Breast epithelium (tissue), 4 donors: Measurements from ENCODE around the gene CETN2. TPM values are rescaled to one million over a fixed set of nuclear protein-coding genes. Genes with fewer than 3 reads are reported as not detected.
A peak's percentile ranks its signal among the peaks of the same experiment; 100 is the strongest.

Experiments
- DNase-seq, 2 donors: peaks; one replicate each; pipeline ENCODE4 v3.0.0-alpha.2; 2019; ENCODE audit warnings: low spot score in 2 of 2
- H3K27ac ChIP-seq, 2 donors: fragments of 200-600 bp; sonication (generic) in 1 of 2; one replicate each; pipeline ENCODE4 v1.5.1; 2016 to 2019; ENCODE audit warnings: mild to moderate bottlenecking in 1 of 2
- H3K27me3 ChIP-seq, 2 donors: fragments of 200-600 bp; sonication (generic) in 1 of 2; one replicate each; pipeline versions ENCODE4 v1.5.1 to v1.6.0; 2017 to 2019; ENCODE audit warnings: control low read depth in 1 of 2, mild to moderate bottlenecking in 1 of 2
- H3K36me3 ChIP-seq: fragments of 200-600 bp; one replicate; pipeline ENCODE4 v1.5.1; 2019
- H3K4me1 ChIP-seq, 2 donors: fragments of 200-600 bp; sonication (generic); one replicate each; pipeline ENCODE4 v1.5.1; 2016 to 2019; ENCODE audit warnings: control low read depth in 1 of 2
- H3K4me3 ChIP-seq, 3 donors: fragments of 200-600 bp; sonication (generic); 1 replicate in 2 of 3; 2 replicates in 1 of 3; pipeline ENCODE4 v1.5.1; 2016 to 2019; ENCODE audit warnings: mild to moderate bottlenecking in 3 of 3, moderate library complexity in 2 of 3
- H3K9me3 ChIP-seq, 2 donors: fragments of 200-600 bp; sonication (generic) in 1 of 2; one replicate each; pipeline ENCODE4 v1.5.1; 2016 to 2019; ENCODE audit warnings: control low read depth in 1 of 2
- CTCF ChIP-seq, 3 donors: fragments of 450-650 bp; IDR thresholded peaks; one replicate each; pipeline ENCODE4 v1.5.1; 2016 to 2017; ENCODE audit warnings: antibody characterized with exemption in 3 of 3, mild to moderate bottlenecking in 3 of 3, moderate library complexity in 3 of 3
- POLR2A ChIP-seq: fragments of 450-650 bp; IDR thresholded peaks from one replicate; pipeline ENCODE4 v1.6.1; 2016; ENCODE audit warnings: antibody characterized with exemption, mild to moderate bottlenecking, moderate library complexity
- POLR2AphosphoS5 ChIP-seq, 3 donors: sonication (generic); formaldehyde crosslinking; IDR thresholded peaks; one replicate each; pipeline ENCODE4 v1.6.1; 2017; ENCODE audit warnings: antibody characterized with exemption in 3 of 3
- intact Hi-C: fragments of 100-400 bp; cut with DNase I; formaldehyde crosslinking; loops from one replicate; pipeline ENCODE4 v1.15.1; 2023; ENCODE audit warnings: low total_unique reads
- total RNA-seq, 3 donors: library from RNA; depleted of rRNA; stranded (reverse); fragments of >200 nt; gene quantifications; one replicate each; pipeline ENCODE4 v1.1.0, GENCODE V29; 2016

CETN2 gene
- total RNA-seq, 3 donors from 2014 or later, result 23.2 to 36.1 (median 26.9) TPM

GRCh38 chrX:152831391-152831790, 834 bp upstream of the CETN2 start:
- H3K27ac ChIP-seq, result peak overlapping the region; percentile 46 to 69
- no peaks in the 10 kb centered on the region for H3K4me1 ChIP-seq
- H3K36me3 ChIP-seq, result no peaks in the 10 kb centered on the region
- no peak for DNase-seq
- intact Hi-C loops, result no loop called here
- peak overlapping the region; percentile 64 to 67 (median 65) for H3K4me3 ChIP-seq
- H3K9me3 ChIP-seq, result no peaks in the 10 kb centered on the region
- TF ChIP-seq CTCF (IDR thresholded peaks at IDR 0.05), result no peak
- no peak for TF ChIP-seq POLR2A
- no peak for TF ChIP-seq POLR2AphosphoS5 (IDR thresholded peaks at IDR 0.05)
- H3K27me3 ChIP-seq, result peaks cover 0 to 12% of the 10 kb centered on the region in 2 donors

GRCh38 chrX:152824841-152825374, 5.6 kb downstream of the CETN2 start:
- no peak for DNase-seq
- no peaks in the 10 kb centered on the region for H3K4me1 ChIP-seq
- peaks cover 0 to 59% of the 10 kb centered on the region in 2 donors for H3K27me3 ChIP-seq
- H3K27ac ChIP-seq, result no peak overlapping the region
- no peaks in the 10 kb centered on the region for H3K36me3 ChIP-seq
- no peaks in the 10 kb centered on the region for H3K9me3 ChIP-seq
- intact Hi-C loops, result no loop called here
- no peak overlapping the region for H3K4me3 ChIP-seq
- no peak for TF ChIP-seq POLR2AphosphoS5 (IDR thresholded peaks at IDR 0.05)
- TF ChIP-seq POLR2A, result no peak
- TF ChIP-seq CTCF (IDR thresholded peaks at IDR 0.05), result no peak

- Histone ChIP-seq H3K27me3 (peaks cover 0 to 55% of the 10 kb centered on the region in 2 donors), H3K36me3 (no peaks in the 10 kb centered on the region), H3K27ac (no peak overlapping the region), H3K4me1 (no peaks in the 10 kb centered on the region), H3K9me3 (no peaks in the 10 kb centered on the region), H3K4me3 (no peak overlapping the region)
- no peak for DNase-seq
- intact Hi-C loops, result no loop called here
- TF ChIP-seq CTCF (IDR thresholded peaks at IDR 0.05), result no peak
- no peak for TF ChIP-seq POLR2AphosphoS5 (IDR thresholded peaks at IDR 0.05)
- no peak for TF ChIP-seq POLR2A
Measured at GRCh38 chrX:152823657-152824056, 6.9 kb downstream of the CETN2 start.

- TF ChIP-seq CTCF (IDR thresholded peaks at IDR 0.05), result no peak
- TF ChIP-seq POLR2AphosphoS5 (IDR thresholded peaks at IDR 0.05), result no peak
- TF ChIP-seq POLR2A, result no peak
- Histone ChIP-seq H3K27ac (no peak overlapping the region), H3K9me3 (no peaks in the 10 kb centered on the region), H3K4me1 (no peaks in the 10 kb centered on the region), H3K27me3 (peaks cover 0 to 54% of the 10 kb centered on the region in 2 donors), H3K4me3 (no peak overlapping the region), H3K36me3 (no peaks in the 10 kb centered on the region)
- intact Hi-C loops, result no loop called here
- DNase-seq, result no peak
Measured at GRCh38 chrX:152822383-152823086, 8.0 kb downstream of the CETN2 start.

GRCh38 chrX:152821145-152821765, 9.3 kb downstream of the CETN2 start:
- TF ChIP-seq POLR2AphosphoS5 (IDR thresholded peaks at IDR 0.05) (no peak), POLR2A (no peak), CTCF (IDR thresholded peaks at IDR 0.05) (peak in 1 of 3 donors; percentile 30)
- DNase-seq, result no peak
- Histone ChIP-seq H3K27ac (no peak overlapping the region), H3K9me3 (no peaks in the 10 kb centered on the region), H3K36me3 (no peaks in the 10 kb centered on the region), H3K4me3 (no peak overlapping the region), H3K27me3 (peaks cover 0 to 51% of the 10 kb centered on the region in 2 donors), H3K4me1 (no peaks in the 10 kb centered on the region)
- intact Hi-C loops, result no loop called here
